Activated T-cell treated with anti-CD3 and anti-CD28 coated beads, Interleukin-2, amount 50 U/mL, for 24 hours (primary cell): ENCODE data around the gene MSH2.
"Not testable (repeated sequence)": the region's sequence is repeated elsewhere in the genome, so short reads cannot be mapped to it uniquely, and the experiment has no call there.

Experiments used
- DNase-seq: peaks from one replicate; pipeline ENCODE4 v3.0.0-alpha.2; 2020
- H3K27ac Mint-ChIP-seq: 2 replicates; pipeline ENCODE4 v1.8.0; 2020; ENCODE audit warnings: mild to moderate bottlenecking, mixed read lengths
- H3K27me3 Mint-ChIP-seq: 2 replicates; pipeline ENCODE4 v1.8.0; 2020; ENCODE audit warnings: mixed read lengths
- H3K36me3 Mint-ChIP-seq: 2 replicates; pipeline ENCODE4 v1.8.0; 2020; ENCODE audit warnings: low read depth, mixed read lengths
- H3K4me1 Mint-ChIP-seq: 2 replicates; pipeline ENCODE4 v1.8.0; 2020; ENCODE audit warnings: low read depth, mixed read lengths
- H3K4me3 Mint-ChIP-seq: 2 replicates; pipeline ENCODE4 v1.8.0; 2020; ENCODE audit warnings: mild to moderate bottlenecking, moderate library complexity, mixed read lengths
- H3K9me3 Mint-ChIP-seq: 2 replicates; pipeline ENCODE4 v1.8.0; 2020; ENCODE audit warnings: mixed read lengths

Gene MSH2

DNA sequence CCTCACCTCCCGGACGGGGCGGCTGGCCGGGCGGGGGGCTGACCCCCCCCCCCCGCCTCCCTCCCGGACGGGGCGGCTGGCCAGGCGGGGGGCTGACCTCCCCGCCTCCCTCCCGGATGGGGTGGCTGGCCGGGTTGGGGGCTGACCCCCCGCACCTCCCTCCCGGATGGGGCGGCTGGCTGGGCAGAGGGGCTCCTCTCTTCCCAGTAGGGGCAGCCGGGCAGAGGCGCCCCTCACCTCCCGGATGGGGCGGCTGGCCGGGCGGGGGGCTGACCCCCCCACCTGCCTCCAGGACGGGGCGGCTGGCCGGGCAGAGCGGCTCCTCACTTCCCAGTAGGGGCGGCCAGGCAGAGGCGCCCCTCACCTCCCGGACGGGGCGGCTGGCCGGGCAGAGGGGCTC is 30.1 kb downstream of the MSH2 start:
- H3K27ac Mint-ChIP-seq, H3K4me3 Mint-ChIP-seq, H3K27me3 Mint-ChIP-seq, H3K9me3 Mint-ChIP-seq, H3K4me1 Mint-ChIP-seq, DNase-seq: not testable (repeated sequence)
- H3K36me3 Mint-ChIP-seq, result peaks cover 73% of the 10 kb centered on the region

- DNase-seq, H3K27ac Mint-ChIP-seq, H3K27me3 Mint-ChIP-seq, H3K4me1 Mint-ChIP-seq, H3K9me3 Mint-ChIP-seq, H3K4me3 Mint-ChIP-seq: not testable (repeated sequence)
- peaks cover 74% of the 10 kb centered on the region for H3K36me3 Mint-ChIP-seq
Measured at GRCh38 chr2:47433445-47433844, 30.5 kb downstream of the MSH2 start.

DNA sequence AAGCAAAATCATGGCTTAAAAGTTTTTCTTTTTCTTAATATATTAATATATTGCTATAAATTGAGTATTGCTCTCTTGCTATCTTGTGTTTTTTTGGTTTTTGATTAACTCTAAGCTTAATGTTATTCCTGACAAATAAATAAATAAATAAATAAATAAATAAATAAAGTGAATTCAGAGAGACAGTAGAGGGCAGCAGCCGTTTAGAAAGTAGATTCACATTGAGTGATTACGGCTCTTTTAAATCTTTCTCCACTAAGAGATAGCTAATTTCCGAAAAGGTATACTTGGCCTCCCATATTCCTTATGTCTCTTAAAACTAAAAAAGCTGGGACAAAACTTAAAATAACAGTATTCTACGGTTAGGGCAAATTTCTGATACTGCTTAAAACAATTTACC is 34.3 kb downstream of the MSH2 start:
- Mint-ChIP-seq H3K27ac (no peak overlapping the region), H3K4me1 (no peaks in the 10 kb centered on the region), H3K27me3 (no peaks in the 10 kb centered on the region), H3K4me3 (no peak overlapping the region), H3K36me3 (peaks cover 59% of the 10 kb centered on the region), H3K9me3 (no peaks in the 10 kb centered on the region)
- no peak for DNase-seq

DNA sequence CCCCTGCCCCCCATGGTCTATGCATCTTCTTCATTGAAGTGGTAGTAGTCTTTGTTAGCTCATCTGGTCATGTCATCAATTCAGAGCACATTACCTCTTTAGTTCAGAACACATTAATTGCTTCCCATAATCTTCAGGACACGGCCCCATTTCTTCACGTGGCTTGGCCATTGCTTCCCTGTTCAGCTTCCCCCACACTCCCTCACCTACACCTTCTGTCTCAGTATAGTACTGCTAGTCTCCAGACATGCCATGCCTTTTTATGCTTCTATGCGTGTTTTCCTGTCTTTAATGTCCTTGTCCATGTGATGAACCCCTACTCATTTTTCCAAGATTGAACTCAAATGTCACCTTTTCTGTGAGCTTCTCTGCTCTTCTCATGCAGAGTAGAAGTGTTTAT is 35.1 kb downstream of the MSH2 start:
- Mint-ChIP-seq H3K27ac (no peak overlapping the region), H3K9me3 (no peaks in the 10 kb centered on the region), H3K27me3 (no peaks in the 10 kb centered on the region), H3K4me1 (no peaks in the 10 kb centered on the region), H3K36me3 (peaks cover 62% of the 10 kb centered on the region), H3K4me3 (no peak overlapping the region)
- DNase-seq, result no peak

GRCh38 chr2:47438783-47439182 is 35.8 kb downstream of the MSH2 start:
- Mint-ChIP-seq H3K27ac (no peak overlapping the region), H3K27me3 (no peaks in the 10 kb centered on the region), H3K36me3 (peaks cover 69% of the 10 kb centered on the region), H3K9me3 (no peaks in the 10 kb centered on the region), H3K4me1 (no peaks in the 10 kb centered on the region), H3K4me3 (no peak overlapping the region)
- no peak for DNase-seq

- peaks cover 85% of the 10 kb centered on the region for H3K36me3 Mint-ChIP-seq
Measured at GRCh38 chr2:47451790-47452189, 48.8 kb downstream of the MSH2 start.

GRCh38 chr2:47452761-47453160 is 49.8 kb downstream of the MSH2 start:
- H3K4me1 Mint-ChIP-seq, result peaks cover 5% of the 10 kb centered on the region
- no peak for DNase-seq
- H3K36me3 Mint-ChIP-seq, result peaks cover 87% of the 10 kb centered on the region
- H3K4me3 Mint-ChIP-seq, result no peak overlapping the region
- no peak overlapping the region for H3K27ac Mint-ChIP-seq
- no peaks in the 10 kb centered on the region for H3K9me3 Mint-ChIP-seq
- no peaks in the 10 kb centered on the region for H3K27me3 Mint-ChIP-seq

More at GRCh38 chr2:47451790-47452189, 48.8 kb downstream of the MSH2 start:
- Mint-ChIP-seq H3K4me3 (no peak overlapping the region), H3K27ac (no peak overlapping the region), H3K4me1 (no peaks in the 10 kb centered on the region), H3K27me3 (no peaks in the 10 kb centered on the region), H3K9me3 (no peaks in the 10 kb centered on the region)
- DNase-seq, result no peak

- not testable (repeated sequence) for H3K27me3 Mint-ChIP-seq, H3K9me3 Mint-ChIP-seq, H3K4me3 Mint-ChIP-seq, DNase-seq, H3K27ac Mint-ChIP-seq
- Mint-ChIP-seq H3K4me1 (peaks cover 14% of the 10 kb centered on the region), H3K36me3 (peaks cover 79% of the 10 kb centered on the region)
Measured at GRCh38 chr2:47454818-47455217, 51.9 kb downstream of the MSH2 start.

DNA sequence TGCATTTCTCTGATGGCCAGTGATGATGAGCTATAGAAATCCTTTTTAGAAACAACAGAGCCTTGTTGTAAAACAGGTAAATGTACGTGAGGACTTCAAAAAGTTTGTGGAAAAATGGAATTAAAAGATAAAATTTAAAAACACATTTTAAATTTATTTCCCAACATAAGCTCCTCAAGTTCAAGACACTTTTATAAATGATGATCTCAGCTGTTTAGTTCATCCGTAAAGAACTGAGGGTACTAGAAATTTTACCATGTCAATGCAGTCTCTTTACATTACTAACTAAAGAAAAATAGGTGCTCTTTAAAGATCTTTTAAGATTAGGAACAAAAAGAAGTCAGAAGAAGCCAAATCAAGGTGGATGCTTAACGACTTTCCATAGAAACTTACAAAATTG is 52.5 kb downstream of the MSH2 start:
- Mint-ChIP-seq H3K27me3 (no peaks in the 10 kb centered on the region), H3K4me3 (no peak overlapping the region), H3K36me3 (peaks cover 80% of the 10 kb centered on the region), H3K4me1 (peaks cover 14% of the 10 kb centered on the region), H3K27ac (no peak overlapping the region), H3K9me3 (no peaks in the 10 kb centered on the region)
- DNase-seq, result no peak

- Mint-ChIP-seq H3K36me3 (peaks cover 71% of the 10 kb centered on the region), H3K27me3 (no peaks in the 10 kb centered on the region), H3K27ac (no peak overlapping the region), H3K4me3 (no peak overlapping the region), H3K4me1 (peaks cover 14% of the 10 kb centered on the region), H3K9me3 (no peaks in the 10 kb centered on the region)
- no peak for DNase-seq
Measured at GRCh38 chr2:47456851-47457250, 53.9 kb downstream of the MSH2 start.

- DNase-seq, result no peak
- Mint-ChIP-seq H3K4me1 (peaks cover 14% of the 10 kb centered on the region), H3K27ac (no peak overlapping the region), H3K4me3 (no peak overlapping the region), H3K9me3 (no peaks in the 10 kb centered on the region), H3K27me3 (no peaks in the 10 kb centered on the region), H3K36me3 (peaks cover 73% of the 10 kb centered on the region)
Measured at GRCh38 chr2:47457268-47457667, 54.3 kb downstream of the MSH2 start.

DNA sequence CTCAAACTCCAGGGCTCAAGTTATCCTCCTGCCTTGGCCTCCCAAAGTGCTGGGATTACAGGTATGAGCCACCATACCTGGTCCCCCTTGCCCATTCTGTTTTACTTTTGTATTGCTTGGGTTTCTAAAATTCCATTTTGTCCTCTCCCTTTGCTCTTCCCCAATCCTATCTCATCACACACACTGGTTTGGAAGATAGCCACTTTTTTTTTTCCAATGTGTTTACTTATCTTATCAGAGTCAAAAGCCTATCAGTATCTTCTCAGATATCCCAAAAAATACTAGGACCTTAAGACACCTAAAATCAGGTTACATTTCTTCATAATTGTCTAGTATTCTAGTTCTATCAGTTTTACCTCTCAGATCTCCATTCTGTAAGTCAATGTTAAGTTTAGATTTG is 56.1 kb downstream of the MSH2 start:
- H3K36me3 Mint-ChIP-seq, result peaks cover 75% of the 10 kb centered on the region
- H3K27ac Mint-ChIP-seq, result peak overlapping the region; percentile 26
- H3K9me3 Mint-ChIP-seq, result no peaks in the 10 kb centered on the region
- H3K4me3 Mint-ChIP-seq, result no peak overlapping the region
- H3K27me3 Mint-ChIP-seq, result no peaks in the 10 kb centered on the region
- no peak for DNase-seq
- peaks cover 14% of the 10 kb centered on the region for H3K4me1 Mint-ChIP-seq

- Mint-ChIP-seq H3K27me3 (no peaks in the 10 kb centered on the region), H3K4me3 (no peak overlapping the region), H3K4me1 (peaks cover 16% of the 10 kb centered on the region), H3K27ac (no peak overlapping the region), H3K9me3 (no peaks in the 10 kb centered on the region), H3K36me3 (peaks cover 74% of the 10 kb centered on the region)
- DNase-seq, result no peak
Measured at GRCh38 chr2:47460766-47461165, 57.8 kb downstream of the MSH2 start.

GRCh38 chr2:47471429-47472116 is 68.6 kb downstream of the MSH2 start:
- no peak overlapping the region for H3K4me3 Mint-ChIP-seq
- H3K9me3 Mint-ChIP-seq, result no peaks in the 10 kb centered on the region
- no peak for DNase-seq
- no peaks in the 10 kb centered on the region for H3K27me3 Mint-ChIP-seq
- H3K4me1 Mint-ChIP-seq, result no peaks in the 10 kb centered on the region
- H3K27ac Mint-ChIP-seq, result no peak overlapping the region
- H3K36me3 Mint-ChIP-seq, result peaks cover 91% of the 10 kb centered on the region

DNA sequence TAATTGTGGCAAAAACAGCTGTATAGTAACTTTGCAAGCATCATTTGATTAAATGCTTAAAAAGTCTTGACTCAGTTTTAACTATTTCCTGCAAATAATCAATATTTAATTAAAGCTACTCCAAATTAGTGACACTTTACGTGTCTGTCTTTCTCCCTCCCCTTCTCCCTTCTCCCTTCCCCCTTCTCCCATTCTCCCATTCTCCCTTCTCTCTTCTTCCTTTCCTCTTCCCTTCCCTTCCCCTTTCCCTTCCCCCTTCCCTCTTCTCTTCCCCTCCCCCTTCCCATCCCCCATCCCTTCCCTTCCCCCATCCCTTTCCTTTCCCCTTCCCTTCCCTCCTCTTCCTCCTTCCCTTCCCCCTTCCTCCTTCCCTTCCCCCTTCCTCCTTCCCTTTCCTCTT is 76.9 kb downstream of the MSH2 start:
- DNase-seq, result no peak
- Mint-ChIP-seq H3K4me3 (no peak overlapping the region), H3K4me1 (no peaks in the 10 kb centered on the region), H3K27me3 (no peaks in the 10 kb centered on the region), H3K36me3 (peaks cover 81% of the 10 kb centered on the region), H3K27ac (no peak overlapping the region), H3K9me3 (no peaks in the 10 kb centered on the region)

DNA sequence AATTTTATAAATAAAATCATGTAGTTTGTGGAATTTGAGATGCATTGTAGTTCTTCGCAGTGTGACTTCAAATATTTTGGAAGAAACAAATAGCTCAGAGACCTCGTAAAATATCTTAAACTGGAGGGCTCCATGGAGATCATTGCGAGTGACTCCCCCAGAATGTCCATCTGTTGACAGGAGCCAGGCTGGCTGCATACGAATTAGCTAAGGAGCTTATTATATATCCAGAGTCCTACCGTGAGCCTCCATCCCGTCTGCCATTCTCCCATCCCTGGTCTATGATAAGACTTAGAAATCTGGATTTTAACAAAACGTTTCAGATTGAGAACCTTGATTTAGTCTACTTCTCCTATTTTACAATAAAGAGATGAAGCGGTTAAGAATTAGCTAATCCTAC is 80.2 kb downstream of the MSH2 start:
- Mint-ChIP-seq H3K27me3 (no peaks in the 10 kb centered on the region), H3K4me3 (no peak overlapping the region), H3K4me1 (peaks cover 16% of the 10 kb centered on the region), H3K27ac (no peak overlapping the region), H3K9me3 (no peaks in the 10 kb centered on the region), H3K36me3 (peaks cover 71% of the 10 kb centered on the region)
- no peak for DNase-seq
